Right lung (tissue), 5 donors: ENCODE measurements around the gene HNF1A. TPM values are rescaled to one million over a fixed set of nuclear protein-coding genes. Genes with fewer than 3 reads are reported as not detected.
"Not testable (repeated sequence)": the region's sequence is repeated elsewhere in the genome, so short reads cannot be mapped to it uniquely, and the experiment has no call there.

Experiments used
- DNase-seq, 2 donors: peaks; one replicate each; pipeline ENCODE4 v3.0.0-alpha.2; 2013
- polyA plus RNA-seq, 5 donors: library from polyadenylated mRNA; unstranded; fragments of 120-200 nt; gene quantifications; one replicate each; pipeline versions ENCODE4 v1.2.1 to v1.2.3, GENCODE V29; 2013; ENCODE audit warnings: inconsistent platforms in 1 of 5, low replicate concordance in 1 of 5; ENCODE audit not compliant: insufficient read length in 5 of 5, insufficient read depth in 1 of 5

HNF1A gene
- polyA plus RNA-seq, 5 donors, result 1.5 to 3.3 (median 2.5) TPM

DNA sequence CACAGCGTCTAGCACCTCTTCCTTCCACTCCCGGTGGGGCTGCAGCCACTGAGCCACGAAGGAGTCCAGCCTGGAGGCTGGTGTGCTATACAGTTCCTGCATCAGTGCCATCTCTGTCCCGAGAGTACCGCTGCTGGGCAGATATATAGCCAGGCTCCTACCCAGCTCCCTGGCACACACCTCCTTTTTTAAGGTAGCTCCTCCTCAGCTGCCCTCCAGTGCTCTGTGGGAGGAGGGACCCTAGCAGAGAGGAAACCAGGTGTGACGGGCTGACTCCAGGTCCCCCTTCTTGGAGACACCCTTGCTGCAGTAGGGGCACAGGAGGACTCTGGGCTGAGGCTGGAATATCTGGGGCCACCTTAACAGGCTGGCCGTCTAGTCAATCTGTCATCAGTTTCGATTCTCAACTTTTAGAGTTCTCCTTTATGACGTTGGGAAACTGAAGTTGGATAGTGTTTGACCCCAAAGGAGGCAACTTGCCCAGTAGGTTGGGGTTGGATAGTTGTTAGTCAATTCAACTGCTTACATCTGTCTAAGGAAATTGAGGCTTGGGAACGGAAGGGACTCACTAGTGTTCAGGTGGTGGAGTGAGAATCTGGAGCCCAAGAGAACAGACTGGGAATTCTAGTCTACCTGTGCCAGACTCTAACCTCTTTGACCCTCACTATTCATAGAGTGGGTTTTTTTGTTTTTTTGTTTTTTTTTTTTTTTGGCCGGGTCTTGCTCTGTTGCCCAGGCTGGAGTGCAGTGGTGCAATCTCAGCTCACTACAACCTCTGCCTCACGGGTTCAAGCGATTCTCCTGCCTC is 60.7 kb downstream of the HNF1A start, which contains the start of gene OASL:
Gene OASL (minus strand): TSS at position 386 of the 808 bp plus-strand sequence. CDS start 275 bp downstream, at position 111.
- no peak for DNase-seq

DNA sequence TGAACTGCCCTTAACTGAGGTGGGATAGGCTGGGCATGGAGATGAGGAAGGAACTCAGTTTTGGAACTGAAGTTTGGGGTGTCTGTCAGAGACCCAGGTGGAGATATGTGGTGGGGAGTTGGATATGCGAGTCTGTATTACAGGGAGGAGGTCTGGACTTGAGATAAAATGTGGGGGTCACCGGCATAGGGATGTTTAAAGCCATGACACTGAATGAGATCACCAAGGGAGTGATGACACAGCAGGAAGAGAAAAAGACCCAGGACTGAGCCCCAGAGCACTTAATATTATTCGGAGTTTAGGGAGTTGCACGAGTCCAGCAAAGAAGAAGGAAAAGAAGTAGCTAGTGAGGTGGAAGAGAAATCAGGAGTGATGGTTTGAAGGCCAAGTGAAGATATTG is 64.7 kb downstream of the HNF1A start:
- no peak for DNase-seq

DNA sequence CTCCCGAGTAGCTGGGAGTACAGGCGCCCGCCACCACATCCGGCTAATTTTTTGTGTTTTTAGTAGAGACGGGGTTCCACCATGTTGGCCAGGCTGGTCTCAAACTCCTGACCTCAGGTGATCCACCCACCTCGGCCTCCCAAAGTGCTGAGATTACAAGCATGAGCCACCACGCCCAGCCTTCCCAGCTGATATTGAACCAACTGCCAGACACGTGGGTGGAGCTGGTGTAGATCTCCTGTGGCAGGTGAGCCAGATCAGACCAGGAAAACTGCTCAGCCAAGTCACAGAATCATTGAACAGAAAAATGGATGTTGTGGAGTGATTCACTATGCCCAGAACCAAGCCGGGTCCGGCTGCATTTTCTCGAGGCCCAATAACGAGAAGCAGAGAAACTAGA is 69.1 kb downstream of the HNF1A start:
- not testable (repeated sequence) for DNase-seq

DNA sequence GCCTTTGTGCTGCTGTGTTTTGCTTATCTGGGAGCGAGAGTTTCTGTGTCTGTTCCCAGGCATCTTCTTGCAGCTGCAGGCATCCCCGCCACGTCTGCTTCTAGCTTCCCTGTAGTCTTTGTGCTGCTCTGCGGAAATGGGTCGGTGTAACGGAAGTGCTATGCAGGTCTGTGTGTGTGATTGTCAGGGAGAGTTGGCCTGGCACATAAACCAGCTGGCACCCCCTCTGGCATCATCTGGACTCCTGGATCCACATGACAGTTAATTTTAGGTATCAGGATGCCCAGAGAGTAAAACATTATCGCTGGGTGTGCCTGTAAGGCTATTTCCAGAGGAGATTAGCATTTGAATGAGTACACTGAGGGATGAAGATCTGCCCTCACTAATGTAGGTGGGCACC is 70.1 kb downstream of the HNF1A start:
- DNase-seq, result no peak

DNA sequence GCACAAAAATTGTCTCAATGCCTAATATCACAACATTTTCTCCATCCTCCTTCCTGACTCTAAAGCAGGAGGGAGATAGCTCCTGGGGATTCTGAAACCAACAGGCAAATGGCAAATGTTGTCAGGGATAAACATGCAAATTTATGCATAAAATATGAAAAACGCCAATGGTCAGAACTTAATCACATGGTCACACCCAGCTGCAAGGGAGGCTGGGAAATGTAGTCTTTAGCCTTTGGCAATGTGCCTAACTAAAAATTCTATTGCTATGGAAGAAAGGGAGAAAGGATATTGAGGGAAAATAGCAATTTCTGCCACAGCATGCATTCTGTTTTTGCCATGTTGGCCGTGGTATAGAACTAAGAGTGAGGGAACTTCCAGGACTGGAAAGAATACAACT is 72.4 kb downstream of the HNF1A start:
- DNase-seq, result no peak

Other genes starting within 250 kb of the HNF1A start
- gene SPPL3, start 74.2 kb upstream of the HNF1A start, polyA plus RNA-seq, result 10 to 100 TPM; 67.1 to 76.6 (median 75.5) TPM
- gene C12orf43, start 37.9 kb downstream of the HNF1A start, polyA plus RNA-seq, result 10 to 100 TPM; 16.7 to 20.8 (median 17.4) TPM
- under 1 TPM; 0.06 to 0.46 (median 0.18) TPM for gene OASL, start 60.7 kb downstream of the HNF1A start, polyA plus RNA-seq
- gene P2RX7, start 154.3 kb downstream of the HNF1A start, polyA plus RNA-seq, result 1 to 10 TPM; 1.5 to 2.4 (median 1.6) TPM
- gene P2RX4, start 231.6 kb downstream of the HNF1A start, polyA plus RNA-seq, result 10 to 100 TPM; 30.0 to 33.4 (median 32.0) TPM